DOHH2 (cell line): Measurements from ENCODE around the gene IRAK2.

Source experiments
- H3F3A ChIP-seq: fragments of 200-600 bp; sonication (generic), shearing (Covaris generic); 2 replicates; pipeline ENCODE4 v1.6.0; 2016; ENCODE audit warnings: antibody characterized with exemption, mild to moderate bottlenecking; ENCODE audit not compliant: control insufficient read depth, insufficient read depth
- H3K27ac ChIP-seq: fragments of 200-600 bp; sonication (generic); 2 replicates; pipeline ENCODE4 v1.5.1; 2014; ENCODE audit warnings: low read depth, mild to moderate bottlenecking, low read length, moderate library complexity
- H3K27me3 ChIP-seq: fragments of 200-600 bp; sonication (generic); 2 replicates; pipeline ENCODE4 v1.6.1; 2014; ENCODE audit warnings: mild to moderate bottlenecking, low read length, mixed read lengths; ENCODE audit not compliant: control insufficient read depth
- H3K36me3 ChIP-seq: fragments of 200-600 bp; sonication (generic); 2 replicates; pipeline ENCODE4 v1.6.1; 2014; ENCODE audit warnings: mild to moderate bottlenecking, low read length, moderate library complexity, mixed read lengths; ENCODE audit not compliant: control insufficient read depth
- H3K4me1 ChIP-seq: fragments of 200-600 bp; sonication (generic); 2 replicates; pipeline ENCODE4 v1.6.1; 2014; ENCODE audit warnings: mild to moderate bottlenecking, low read length, mixed read lengths; ENCODE audit not compliant: control insufficient read depth
- H3K4me2 ChIP-seq: fragments of 200-600 bp; sonication (generic); 2 replicates; pipeline ENCODE4 v1.6.0; 2014; ENCODE audit warnings: mild to moderate bottlenecking, low read length, moderate library complexity
- H3K4me3 ChIP-seq: fragments of 200-600 bp; sonication (generic); 2 replicates; pipeline ENCODE4 v1.5.1; 2014; ENCODE audit warnings: mild to moderate bottlenecking, low read length, mixed read lengths
- H3K79me2 ChIP-seq: fragments of 200-600 bp; sonication (generic); 2 replicates; pipeline ENCODE4 v1.6.1; 2014; ENCODE audit warnings: mild to moderate bottlenecking, low read length, mixed read lengths; ENCODE audit not compliant: control insufficient read depth
- H3K9me2 ChIP-seq: fragments of 200-600 bp; sonication (generic); replicated peaks from 2 replicates; pipeline ENCODE4 v1.6.1; 2014; ENCODE audit warnings: mild to moderate bottlenecking, low read length, mixed read lengths; ENCODE audit not compliant: control insufficient read depth
- H3K9me3 ChIP-seq: fragments of 200-600 bp; sonication (generic); 2 replicates; pipeline ENCODE4 v1.6.1; 2014; ENCODE audit warnings: antibody characterized with exemption, low read length, mixed read lengths; ENCODE audit not compliant: control insufficient read depth, insufficient read depth
- H4K20me1 ChIP-seq: fragments of 200-600 bp; sonication (generic); 2 replicates; pipeline ENCODE4 v1.6.0; 2014; ENCODE audit warnings: low read depth, mild to moderate bottlenecking, antibody characterized with exemption, low read length, moderate library complexity; ENCODE audit not compliant: control insufficient read depth, insufficient read depth
- CTCF ChIP-seq: fragments of 200-600 bp; sonication (generic); IDR thresholded peaks from one replicate; pipeline ENCODE4 v1.5.1; 2014; ENCODE audit warnings: antibody characterized with exemption, mild to moderate bottlenecking, low read depth, low read length; ENCODE audit not compliant: poor library complexity, severe bottlenecking
- EZH2phosphoT487 ChIP-seq: fragments of 200-600 bp; sonication (generic); IDR thresholded peaks from 2 replicates; pipeline ENCODE4 v1.6.1; 2017; ENCODE audit warnings: borderline replicate concordance, mild to moderate bottlenecking, antibody characterized with exemption, low read length, moderate library complexity, mixed read lengths

The IRAK2 gene

GRCh38 chr3:10206166-10206511 is 41.4 kb downstream of the IRAK2 start:
- Histone ChIP-seq H3K27me3 (no peaks in the 10 kb centered on the region), H4K20me1 (no peaks in the 10 kb centered on the region), H3K4me3 (no peak overlapping the region), H3F3A (peaks cover 9% of the 10 kb centered on the region; the same call in 1 of the 2 replicates), H3K36me3 (peaks cover 26% of the 10 kb centered on the region), H3K79me2 (no peaks in the 10 kb centered on the region), H3K27ac (no peak overlapping the region), H3K9me2 (no peaks in the 10 kb centered on the region), H3K4me2 (no peak overlapping the region), H3K9me3 (no peaks in the 10 kb centered on the region), H3K4me1 (peaks cover 28% of the 10 kb centered on the region)
- no peak for TF ChIP-seq EZH2phosphoT487
- TF ChIP-seq CTCF, result no peak

GRCh38 chr3:10213156-10213792 is 48.6 kb downstream of the IRAK2 start:
- H3K4me3 ChIP-seq, result peak overlapping the region; percentile 61
- no peaks in the 10 kb centered on the region for H3K27me3 ChIP-seq
- H3K27ac ChIP-seq, result peak overlapping the region; percentile 97
- peak overlapping the region; percentile 85 for H3K4me2 ChIP-seq
- TF ChIP-seq EZH2phosphoT487, result no peak
- no peaks in the 10 kb centered on the region for H3K79me2 ChIP-seq
- H3K36me3 ChIP-seq, result peaks cover 59% of the 10 kb centered on the region
- no peaks in the 10 kb centered on the region for H3K9me2 ChIP-seq
- H3F3A ChIP-seq, result peaks cover 31% of the 10 kb centered on the region
- peaks cover 71% of the 10 kb centered on the region for H3K4me1 ChIP-seq
- H3K9me3 ChIP-seq, result no peaks in the 10 kb centered on the region
- H4K20me1 ChIP-seq, result no peaks in the 10 kb centered on the region

DNA sequence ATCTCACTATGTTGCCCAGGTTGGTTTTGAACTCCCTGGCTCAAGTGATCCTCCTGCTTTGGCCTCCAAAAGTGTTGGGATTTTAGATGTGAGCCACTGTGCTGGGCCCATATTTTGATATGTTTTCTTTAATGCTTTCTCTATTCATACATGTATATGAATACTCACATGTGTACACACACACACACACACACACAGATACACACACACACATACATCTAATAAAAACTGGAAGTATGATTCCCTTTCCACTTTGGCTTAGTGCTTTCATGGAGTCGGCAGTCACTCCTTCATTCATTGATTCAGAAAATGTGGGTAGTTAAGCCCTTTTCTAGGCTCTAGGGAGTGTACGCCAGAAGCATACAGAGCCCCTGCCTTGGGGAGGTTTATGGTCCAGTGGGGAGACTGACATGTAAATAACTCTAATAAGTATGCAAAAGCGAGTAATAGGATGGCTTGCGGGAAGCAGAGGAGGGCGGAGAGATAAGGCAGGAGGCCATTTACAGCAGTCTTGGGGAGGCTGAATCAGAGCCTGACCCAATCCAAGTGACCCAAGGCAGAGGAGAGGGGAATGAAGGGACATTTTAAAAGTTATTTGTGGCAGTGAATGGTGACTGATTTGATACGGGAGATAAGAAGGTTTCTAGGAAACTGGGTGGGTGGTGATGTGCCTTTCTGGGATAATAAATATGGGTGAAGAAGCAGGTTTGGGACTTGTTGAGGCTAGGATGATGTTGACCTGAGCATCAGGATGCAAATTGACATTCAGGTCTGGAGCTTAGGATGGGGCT is 51.1 kb downstream of the IRAK2 start:
- Histone ChIP-seq H3K27me3 (no peaks in the 10 kb centered on the region), H4K20me1 (no peaks in the 10 kb centered on the region), H3K9me2 (no peaks in the 10 kb centered on the region), H3K27ac (no peak overlapping the region), H3K4me3 (no peak overlapping the region), H3K4me2 (no peak overlapping the region), H3K36me3 (peaks cover 59% of the 10 kb centered on the region), H3K9me3 (no peaks in the 10 kb centered on the region), H3F3A (peaks cover 33% of the 10 kb centered on the region), H3K79me2 (no peaks in the 10 kb centered on the region), H3K4me1 (peaks cover 77% of the 10 kb centered on the region)
- TF ChIP-seq CTCF (no peak), EZH2phosphoT487 (no peak)

- H3K4me3 ChIP-seq, result no peak overlapping the region
- no peaks in the 10 kb centered on the region for H3K9me3 ChIP-seq
- no peaks in the 10 kb centered on the region for H3K9me2 ChIP-seq
- TF ChIP-seq CTCF, result no peak
- TF ChIP-seq EZH2phosphoT487, result no peak
- H3F3A ChIP-seq, result peaks cover 25% of the 10 kb centered on the region
- H4K20me1 ChIP-seq, result no peaks in the 10 kb centered on the region
- peaks cover 63% of the 10 kb centered on the region for H3K36me3 ChIP-seq
- no peaks in the 10 kb centered on the region for H3K79me2 ChIP-seq
- peaks cover 77% of the 10 kb centered on the region for H3K4me1 ChIP-seq
- no peak overlapping the region for H3K4me2 ChIP-seq
- H3K27me3 ChIP-seq, result no peaks in the 10 kb centered on the region
- no peak overlapping the region for H3K27ac ChIP-seq
Measured at GRCh38 chr3:10217359-10217758, 52.6 kb downstream of the IRAK2 start.
